GM12801 (cell line): ENCODE measurements around the gene GPR180.

ENCODE experiments used
- TF ChIP-seq, protein P1 (sequence below): IDR thresholded peaks from one replicate; pipeline ENCODE4 v1.5.1; 2011; ENCODE audit warnings: control low read depth; ENCODE audit not compliant: insufficient read length; ENCODE audit errors: extremely low read depth

GPR180 gene

DNA sequence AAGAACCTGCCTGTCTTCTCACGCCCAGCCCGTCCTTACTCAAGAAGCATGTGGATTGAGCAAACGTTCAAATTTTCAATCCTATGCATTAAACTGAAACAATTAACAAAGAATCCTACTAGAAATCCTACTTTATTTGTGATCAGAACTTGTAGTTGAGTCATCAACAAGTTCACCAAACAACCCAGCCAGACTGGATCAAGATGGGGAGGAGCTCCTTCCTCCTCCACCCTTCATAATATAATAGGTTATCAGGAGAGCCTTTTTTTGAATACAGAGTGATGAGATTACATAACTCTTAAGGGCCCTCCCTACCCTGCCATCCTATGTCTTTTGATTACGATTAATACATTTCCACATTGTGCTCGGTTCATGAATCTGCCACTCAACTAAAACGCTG is 78.0 kb downstream of the GPR180 start:
- TF ChIP-seq, protein P1, sequence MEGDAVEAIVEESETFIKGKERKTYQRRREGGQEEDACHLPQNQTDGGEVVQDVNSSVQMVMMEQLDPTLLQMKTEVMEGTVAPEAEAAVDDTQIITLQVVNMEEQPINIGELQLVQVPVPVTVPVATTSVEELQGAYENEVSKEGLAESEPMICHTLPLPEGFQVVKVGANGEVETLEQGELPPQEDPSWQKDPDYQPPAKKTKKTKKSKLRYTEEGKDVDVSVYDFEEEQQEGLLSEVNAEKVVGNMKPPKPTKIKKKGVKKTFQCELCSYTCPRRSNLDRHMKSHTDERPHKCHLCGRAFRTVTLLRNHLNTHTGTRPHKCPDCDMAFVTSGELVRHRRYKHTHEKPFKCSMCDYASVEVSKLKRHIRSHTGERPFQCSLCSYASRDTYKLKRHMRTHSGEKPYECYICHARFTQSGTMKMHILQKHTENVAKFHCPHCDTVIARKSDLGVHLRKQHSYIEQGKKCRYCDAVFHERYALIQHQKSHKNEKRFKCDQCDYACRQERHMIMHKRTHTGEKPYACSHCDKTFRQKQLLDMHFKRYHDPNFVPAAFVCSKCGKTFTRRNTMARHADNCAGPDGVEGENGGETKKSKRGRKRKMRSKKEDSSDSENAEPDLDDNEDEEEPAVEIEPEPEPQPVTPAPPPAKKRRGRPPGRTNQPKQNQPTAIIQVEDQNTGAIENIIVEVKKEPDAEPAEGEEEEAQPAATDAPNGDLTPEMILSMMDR = no peak

DNA sequence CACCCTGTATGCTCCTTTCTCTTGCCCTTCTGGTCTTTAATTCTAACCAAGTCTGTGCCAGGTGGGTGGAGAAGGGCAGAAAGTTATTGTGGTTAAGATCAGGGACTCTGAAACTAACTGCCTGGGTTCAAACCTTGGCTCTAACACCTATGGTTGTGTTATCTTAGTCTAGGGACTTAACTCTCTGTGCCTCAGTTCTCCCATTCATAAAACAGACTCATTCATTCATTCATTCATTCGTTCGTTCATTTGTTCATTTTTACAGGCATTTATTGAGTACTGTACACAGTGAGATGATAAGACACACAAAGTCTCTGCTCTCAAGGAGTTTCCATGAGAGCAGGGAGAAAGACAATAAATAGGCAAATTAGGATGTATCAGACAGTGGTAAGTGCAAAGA is 80.6 kb downstream of the GPR180 start:
- TF ChIP-seq, protein P1 = no peak

DNA sequence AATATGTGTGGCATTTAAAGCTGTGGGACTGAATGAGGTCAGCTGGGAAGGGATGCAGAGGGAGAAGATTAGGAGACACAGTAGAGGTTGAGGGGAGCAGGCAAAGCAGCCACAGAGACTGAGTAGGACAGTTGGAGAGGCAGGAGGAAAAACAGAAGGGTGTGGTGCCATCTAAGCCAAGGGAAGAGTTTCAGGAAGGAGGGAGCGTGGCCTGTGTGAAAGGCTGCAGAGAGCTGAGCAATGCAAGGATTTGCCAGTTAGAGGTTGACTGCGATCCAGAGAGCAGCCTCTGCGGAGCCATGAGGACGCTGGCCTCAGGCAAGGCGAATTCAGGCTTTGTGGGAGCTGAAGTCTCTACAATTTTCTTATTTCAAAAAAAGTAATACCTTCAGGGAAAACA is 81.8 kb downstream of the GPR180 start:
- TF ChIP-seq, protein P1 = no peak
